HepG2 (cell line): ENCODE data around the gene CMTM1. TPM values are rescaled to one million over a fixed set of nuclear protein-coding genes. Genes with fewer than 3 reads are reported as not detected.

Experiments used
- ATAC-seq: fragments of 200-7000 bp; cut with Tn5 transposase; 3 replicates; pipeline ENCODE4 v1.9.1; 2020; ENCODE audit warnings: mild to moderate bottlenecking, moderate library complexity
- BruUV-seq: library from RNA; stranded (reverse); fragments of 400-500 nt; replicated peaks from 2 replicates; lab custom pipeline; 2021; lab: Mats Ljungman, UMichigan
- CTCF ChIA-PET: fragments of 300-600 bp; formaldehyde crosslinking; extraction: SDS; loops from one replicate; lab custom pipeline; 2021; ENCODE audit warnings: low total read pairs, inconsistent platforms, low intra/inter-chr PET ratio; lab: Yijun Ruan, JAX
- POLR2A ChIA-PET: fragments of 350-600 bp; sonication (Branson Sonifier 250); formaldehyde crosslinking; loops from one replicate; lab custom pipeline; 2020; ENCODE audit warnings: antibody characterized with exemption, inconsistent platforms; lab: Yijun Ruan, JAX
- DNase-seq: peaks from one replicate; pipeline ENCODE4 v3.0.0-alpha.2; 2015; ENCODE audit warnings: low spot score
- FAIRE-seq: peaks from 3 replicates; lab custom pipeline; 2011; peaks lifted over from hg19 to GRCh38; lab: Jason Lieb, UNC
- H2AFZ ChIP-seq: one replicate; pipeline ENCODE4 v1.6.1; 2011; ENCODE audit warnings: low read length, inconsistent platforms
- H3K27ac ChIP-seq: fragments of 300-600 bp; 3 replicates; pipeline ENCODE4 v1.8.0; 2011; ENCODE audit warnings: mixed run types, mild to moderate bottlenecking, mixed read lengths, low read length, inconsistent platforms; ENCODE audit not compliant: insufficient read depth; ENCODE audit errors: extremely low read length
- H3K27me3 ChIP-seq, 2 experiments: fragments of 200-600 bp in 1 of 2; 2 replicates in 1 of 2; 3 replicates in 1 of 2; pipeline versions ENCODE4 v1.6.0 to v1.8.0; 2011; ENCODE audit warnings: low read length in 2 of 2, mild to moderate bottlenecking in 2 of 2, moderate library complexity in 2 of 2, inconsistent platforms in 1 of 2; ENCODE audit not compliant: insufficient read depth in 2 of 2, control insufficient read depth in 1 of 2
- H3K36me3 ChIP-seq, 2 experiments: fragments of 200-600 bp in 1 of 2; replicated peaks in 1 of 2; 2 replicates in 1 of 2; 3 replicates in 1 of 2; pipeline versions ENCODE4 v1.5.1 to v1.8.0; 2011; ENCODE audit warnings: low read length in 2 of 2, inconsistent platforms in 1 of 2; ENCODE audit not compliant: insufficient read depth in 2 of 2, control insufficient read depth in 1 of 2
- H3K4me1 ChIP-seq: 2 replicates; pipeline ENCODE4 v1.5.1; 2012; ENCODE audit warnings: low read length, inconsistent platforms; ENCODE audit not compliant: insufficient read depth
- H3K4me2 ChIP-seq: 2 replicates; pipeline ENCODE4 v1.6.0; 2011; ENCODE audit warnings: low read depth, low read length, inconsistent platforms
- H3K4me3 ChIP-seq, 3 experiments: fragments of 200-600 bp in 1 of 3; sonication (generic), shearing (Covaris generic) in 1 of 3; replicated peaks in 1 of 3; 2 replicates each; pipeline ENCODE4 v1.5.1; 2011 to 2016; ENCODE audit warnings: low read length in 3 of 3, inconsistent platforms in 2 of 3, low read depth in 2 of 3, mild to moderate bottlenecking in 2 of 3, control low read depth in 1 of 3, mixed read lengths in 1 of 3; ENCODE audit not compliant: insufficient read depth in 1 of 3
- H3K79me2 ChIP-seq: one replicate; pipeline ENCODE4 v1.6.1; 2011; ENCODE audit warnings: low read length, inconsistent platforms; ENCODE audit not compliant: insufficient read depth
- H3K9ac ChIP-seq: 2 replicates; pipeline ENCODE4 v1.6.0; 2011; ENCODE audit warnings: mild to moderate bottlenecking, low read depth, low read length, inconsistent platforms; ENCODE audit not compliant: insufficient read depth
- H3K9me3 ChIP-seq: 2 replicates; pipeline ENCODE4 v1.5.1; 2012; ENCODE audit warnings: mild to moderate bottlenecking, low read length
- H4K20me1 ChIP-seq: 2 replicates; pipeline ENCODE4 v1.6.0; 2011; ENCODE audit warnings: inconsistent platforms, mild to moderate bottlenecking, low read length, moderate library complexity; ENCODE audit not compliant: insufficient read depth
- ARID5B ChIP-seq: IDR thresholded peaks from 2 replicates; pipeline ENCODE4 v1.4.0; 2020; ENCODE audit warnings: mild to moderate bottlenecking, missing genetic modification reagents
- DNMT1 ChIP-seq: sonication (generic); formaldehyde crosslinking; IDR thresholded peaks from 2 replicates; pipeline ENCODE4 v1.5.1; 2020; ENCODE audit warnings: mild to moderate bottlenecking, missing genetic modification reagents
- HDAC2 ChIP-seq: sonication (generic); formaldehyde crosslinking; IDR thresholded peaks from 2 replicates; pipeline ENCODE4 v1.4.0; 2020; ENCODE audit warnings: missing genetic modification reagents
- HINFP ChIP-seq: sonication (generic); formaldehyde crosslinking; IDR thresholded peaks from 2 replicates; pipeline ENCODE4 v1.4.0; 2020; ENCODE audit warnings: low read depth, mild to moderate bottlenecking, missing genetic modification reagents
- IKZF4 ChIP-seq: sonication (generic); formaldehyde crosslinking; IDR thresholded peaks from 2 replicates; pipeline ENCODE4 v1.5.1; 2020; ENCODE audit warnings: borderline replicate concordance, mild to moderate bottlenecking, low read depth, missing genetic modification reagents; ENCODE audit errors: not compliant biosample characterization
- PRDM10 ChIP-seq: sonication (generic); formaldehyde crosslinking; IDR thresholded peaks from 2 replicates; pipeline ENCODE4 v1.4.0; 2020; ENCODE audit warnings: low read depth, missing genetic modification reagents
- PRMT3 ChIP-seq: sonication (generic); formaldehyde crosslinking; IDR thresholded peaks from 2 replicates; pipeline ENCODE4 v1.8.1; 2022; ENCODE audit warnings: low read depth, mild to moderate bottlenecking, moderate library complexity, missing genetic modification reagents, borderline replicate concordance
- RXRA ChIP-seq: sonication (generic); formaldehyde crosslinking; IDR thresholded peaks from 2 replicates; pipeline ENCODE4 v1.5.1; 2020; ENCODE audit warnings: missing genetic modification reagents
- SALL1 ChIP-seq: sonication (generic); formaldehyde crosslinking; IDR thresholded peaks from 2 replicates; pipeline ENCODE4 v1.8.0; 2022; ENCODE audit warnings: mild to moderate bottlenecking, missing genetic modification reagents
- SOX6 ChIP-seq, 2 experiments: fragments of 450-650 bp in 1 of 2; sonication (generic) in 1 of 2; formaldehyde crosslinking in 1 of 2; IDR thresholded peaks; 2 replicates each; pipeline versions ENCODE4 v1.4.0 to v1.6.1; 2017 to 2020; ENCODE audit warnings: antibody characterized with exemption in 1 of 2, mild to moderate bottlenecking in 1 of 2, missing genetic modification reagents in 1 of 2
- ZNF20 ChIP-seq: sonication (generic); formaldehyde crosslinking; IDR thresholded peaks from 2 replicates; pipeline ENCODE4 v1.4.0; 2020; ENCODE audit warnings: mild to moderate bottlenecking, moderate library complexity, missing genetic modification reagents
- ZNF264 ChIP-seq: sonication (generic); formaldehyde crosslinking; IDR thresholded peaks from 2 replicates; pipeline ENCODE4 v1.4.0; 2020; ENCODE audit warnings: missing genetic modification reagents
- ZNF878 ChIP-seq: sonication (generic); formaldehyde crosslinking; IDR thresholded peaks from 2 replicates; pipeline ENCODE4 v1.8.1; 2023; ENCODE audit warnings: mild to moderate bottlenecking, missing genetic modification reagents, moderate library complexity
- WGBS: methylation state at CpG from one replicate; pipeline ENCODE4 v1.1.6; 2017; ENCODE audit warnings: low lambda C conversion rate; 5-methylcytosine and 5-hydroxymethylcytosine counted together
- in situ Hi-C: cut with HindIII; loops from 2 replicates; pipeline ENCODE4 v1.10.0; 2017; ENCODE audit warnings: low pct_unique_long_range_greater_than_20kb; ENCODE audit not compliant: extremely low pct_ligation_motif_present
- intact Hi-C: fragments of 100-400 bp; cut with micrococcal nuclease; formaldehyde crosslinking; loops from one replicate; pipeline ENCODE4 v1.10.0; 2022; ENCODE audit not compliant: unreplicated experiment
- polyA plus RNA-seq, 8 experiments: library from polyadenylated mRNA; depleted of rRNA in 3 of 8; stranded (reverse) in 7 of 8; unstranded in 1 of 8; fragments of >200 nt; fragmentation: Illumina TruSeq in 4 of 8; extraction: Trizol in 4 of 8; gene quantifications; 2 replicates each; pipeline versions ENCODE4 v1.2.1 to v1.2.3, GENCODE V29; 2011 to 2016; ENCODE audit warnings: low read depth in 4 of 8, missing spikeins in 1 of 8, mixed read lengths in 1 of 8; ENCODE audit not compliant: insufficient read depth in 1 of 8
- total RNA-seq, 5 experiments: library from RNA; depleted of rRNA; stranded (reverse); fragments of >200 nt; fragmentation: Illumina TruSeq; extraction: Trizol; gene quantifications; 2 replicates each; pipeline ENCODE4 v1.2.3, GENCODE V29; 2016; ENCODE audit warnings: low read depth in 1 of 5

Gene CMTM1
- total and polyA plus RNA-seq, 2 of the 13 experiments (the other 11 are each of a cell fraction or from before 2014, with no cell fraction given): 1.7 to 2.9 TPM

- intact Hi-C loops (no loop called here), in situ Hi-C loops (no loop called here)
- no peaks in the 10 kb centered on the region for H3K9me3 ChIP-seq
- no peaks in the 10 kb centered on the region for H3K27me3 ChIP-seq
- DNase-seq: no peak
- H3K9ac ChIP-seq: no peak overlapping the region
- 0 out of 2 replicates have a peak, but pooled peaks cover 2% of the 10 kb centered on the region for H4K20me1 ChIP-seq
- ATAC-seq: no peak
- no peak for FAIRE-seq
- CTCF ChIA-PET: no interaction called here
- H3K4me3 ChIP-seq: no peak overlapping the region
- no peak overlapping the region for H3K4me2 ChIP-seq
- H3K27ac ChIP-seq: no peak overlapping the region
- H3K79me2 ChIP-seq: peaks cover 6% of the 10 kb centered on the region
- 96% methylated on average over 1 of the region's 1 CpG for WGBS
- H3K36me3 ChIP-seq: peaks cover 5 to 46% of the 10 kb centered on the region in 2 experiments; a peak in 4 of 5 replicates
- no TSS peak for BruUV-seq
- no peak for TF ChIP-seq HDAC2 (CRISPR knock-in tag)
- TF ChIP-seq ZNF264 (CRISPR knock-in tag): no peak
- no peak for TF ChIP-seq ZNF878 (CRISPR knock-in tag)
- no peak for TF ChIP-seq HINFP (CRISPR knock-in tag)
- no peak for TF ChIP-seq ARID5B
- no peak for TF ChIP-seq SALL1 (CRISPR knock-in tag)
- TF ChIP-seq DNMT1 (CRISPR knock-in tag): no peak
- no peak for TF ChIP-seq ZNF20 (CRISPR knock-in tag)
- TF ChIP-seq IKZF4 (CRISPR knock-in tag): no peak
- TF ChIP-seq SOX6 (IDR thresholded peaks at IDR 0.05): no peak
- no peak for TF ChIP-seq SOX6 (CRISPR knock-in tag; IDR thresholded peaks at IDR 0.05)
- no peak for TF ChIP-seq PRMT3 (CRISPR knock-in tag)
- TF ChIP-seq RXRA (CRISPR knock-in tag): no peak
- no peak for TF ChIP-seq PRDM10 (CRISPR knock-in tag)
- TF ChIP-seq, all 625 proteins: peak for 0
- POLR2A ChIA-PET: no interaction called here
- no peak overlapping the region for H2AFZ ChIP-seq
- peaks cover 30% of the 10 kb centered on the region for H3K4me1 ChIP-seq
These were observed 6.1 kb upstream of the CMTM1 start for GRCh38 chr16:66560107-66560506.
